Measurements from ENCODE around the gene HNRNPU. TPM values are rescaled to one million over a fixed set of nuclear protein-coding genes. Genes with fewer than 3 reads are reported as not detected.

Gene HNRNPU
- total RNA-seq, 1 donor from 2014 or later: 447 TPM

DNA sequence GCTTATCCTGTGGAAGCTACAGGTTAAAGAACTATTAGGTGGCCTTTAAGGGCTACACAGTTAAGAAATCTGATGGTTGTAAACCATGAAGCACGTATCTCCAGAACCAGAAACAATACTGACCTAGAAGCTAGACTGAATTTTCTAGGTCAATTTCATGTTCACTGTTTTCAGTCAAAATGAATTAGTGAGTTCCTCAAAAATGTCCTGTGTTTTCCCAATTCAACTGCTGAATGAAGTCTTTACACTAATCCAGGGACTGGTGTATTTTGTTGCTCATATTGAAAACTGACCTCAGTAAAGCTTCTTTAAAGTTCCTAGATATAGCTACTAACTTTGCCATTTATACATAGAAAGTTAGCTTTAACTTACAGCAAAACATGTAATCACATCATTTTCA, 6.0 kb downstream of the HNRNPU start:
- no peak for TF ChIP-seq CTCF (conservative IDR thresholded peaks at IDR 0.05; ENCODE audit: low read depth, low read length)
- no peak overlapping the region for H3K4me3 ChIP-seq (ENCODE audit: low read depth, low read length)
- no peak for DNase-seq (ENCODE audit: low read depth)

GRCh38 chr1:244857761-244858160, 6.6 kb downstream of the HNRNPU start:
- no peak for DNase-seq (ENCODE audit: low read depth)
- no peak for TF ChIP-seq CTCF (conservative IDR thresholded peaks at IDR 0.05; ENCODE audit: low read depth, low read length)
- no peak overlapping the region for H3K4me3 ChIP-seq (ENCODE audit: low read depth, low read length)

DNA sequence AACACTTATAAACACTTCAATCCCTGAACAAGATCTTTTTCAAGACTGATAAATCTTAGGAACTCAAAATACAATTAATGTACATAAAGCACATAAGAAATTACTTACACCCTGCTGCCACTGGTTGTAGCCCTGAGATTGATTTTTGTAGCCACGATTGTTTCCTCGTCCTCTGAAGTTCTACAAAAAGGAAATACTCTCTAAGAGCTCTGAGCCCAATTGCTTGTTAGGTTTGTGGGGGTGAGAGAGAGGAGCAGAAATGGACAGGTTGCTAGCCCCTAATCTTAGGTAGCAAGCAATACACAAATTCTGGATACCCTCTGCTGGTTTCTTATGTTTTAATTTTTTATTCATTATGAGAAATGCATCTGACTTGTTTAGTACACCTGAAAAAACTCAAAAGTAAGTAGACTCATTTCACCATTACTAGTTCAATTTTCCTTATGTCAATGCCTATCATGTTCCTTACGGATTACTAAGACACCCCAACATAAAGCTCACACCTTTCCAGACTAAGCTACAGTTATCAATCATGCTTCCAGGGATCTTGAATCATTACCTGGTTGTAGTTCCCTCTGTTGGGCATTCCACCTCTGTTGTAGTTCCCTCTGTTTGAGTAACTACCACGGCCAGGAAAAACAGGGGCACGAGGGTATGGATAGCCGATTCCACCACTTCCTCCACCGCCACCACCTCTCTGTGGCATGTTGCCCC, 9.3 kb downstream of the HNRNPU start:
- TF ChIP-seq CTCF (conservative IDR thresholded peaks at IDR 0.05; ENCODE audit: low read depth, low read length): no peak
- DNase-seq (ENCODE audit: low read depth): no peak
- H3K4me3 ChIP-seq (ENCODE audit: low read depth, low read length): no peak overlapping the region

- no peak for DNase-seq (ENCODE audit: low read depth)
- H3K4me3 ChIP-seq (ENCODE audit: low read depth, low read length): no peak overlapping the region
- TF ChIP-seq CTCF (conservative IDR thresholded peaks at IDR 0.05; ENCODE audit: low read depth, low read length): no peak
Measured at GRCh38 chr1:244854166-244854565, 10.2 kb downstream of the HNRNPU start.

DNA sequence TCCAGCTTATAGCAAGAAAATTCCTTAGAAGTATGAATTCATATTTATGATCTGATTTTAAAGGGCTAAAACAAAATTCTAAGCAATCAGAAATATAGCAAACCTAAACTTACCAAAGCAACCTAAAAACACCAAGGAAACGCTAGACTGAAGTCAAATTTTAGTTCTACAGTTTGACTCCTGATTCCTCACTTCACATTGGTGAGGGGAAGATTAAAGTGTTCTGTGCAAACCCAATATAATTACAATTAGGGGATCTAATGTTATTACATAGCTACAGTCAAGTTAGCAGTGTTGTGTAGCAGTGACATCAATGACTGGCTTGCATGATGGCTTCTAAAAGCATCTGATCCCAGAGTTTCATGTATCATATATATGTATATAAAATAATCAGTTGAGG, 11.6 kb downstream of the HNRNPU start:
- H3K4me3 ChIP-seq (ENCODE audit: low read depth, low read length): no peak overlapping the region
- TF ChIP-seq CTCF (conservative IDR thresholded peaks at IDR 0.05; ENCODE audit: low read depth, low read length): no peak
- no peak for DNase-seq (ENCODE audit: low read depth)

GRCh38 chr1:244851546-244852231, 12.7 kb downstream of the HNRNPU start:
- no peak overlapping the region for H3K4me3 ChIP-seq (ENCODE audit: low read depth, low read length)
- TF ChIP-seq CTCF (conservative IDR thresholded peaks at IDR 0.05; ENCODE audit: low read depth, low read length): no peak
- no peak for DNase-seq (ENCODE audit: low read depth)

- TF ChIP-seq CTCF (conservative IDR thresholded peaks at IDR 0.05; ENCODE audit: low read depth, low read length): no peak
- DNase-seq (ENCODE audit: low read depth): no peak
Measured at GRCh38 chr1:244850896-244851295, 13.4 kb downstream of the HNRNPU start.

More at GRCh38 chr1:244850896-244851295, 13.4 kb downstream of the HNRNPU start:
- H3K4me3 ChIP-seq (ENCODE audit: low read depth, low read length): no peak overlapping the region
